ENCODE data around the gene CDCP2.

- TF ChIP-seq CTCF (conservative IDR thresholded peaks at IDR 0.05 in 1 of 2, IDR thresholded peaks at IDR 0.05 in 1 of 2; ENCODE audit: extremely low read depth in 1 of 2, insufficient read depth in 1 of 2, low read depth in 1 of 2, low read length in 2 of 2) (no peak), EZH2 (IDR thresholded peaks at IDR 0.05; ENCODE audit: borderline replicate concordance, low read length) (no peak)
These were observed 987 bp upstream of the CDCP2 start for GRCh38 chr1:54153535-54154439.
